ENCODE results near the gene EVA1A. TPM values are rescaled to one million over a fixed set of nuclear protein-coding genes. Genes with fewer than 3 reads are reported as not detected.

EVA1A gene
- total RNA-seq, 2 experiments from 2014 or later, result not detected

DNA sequence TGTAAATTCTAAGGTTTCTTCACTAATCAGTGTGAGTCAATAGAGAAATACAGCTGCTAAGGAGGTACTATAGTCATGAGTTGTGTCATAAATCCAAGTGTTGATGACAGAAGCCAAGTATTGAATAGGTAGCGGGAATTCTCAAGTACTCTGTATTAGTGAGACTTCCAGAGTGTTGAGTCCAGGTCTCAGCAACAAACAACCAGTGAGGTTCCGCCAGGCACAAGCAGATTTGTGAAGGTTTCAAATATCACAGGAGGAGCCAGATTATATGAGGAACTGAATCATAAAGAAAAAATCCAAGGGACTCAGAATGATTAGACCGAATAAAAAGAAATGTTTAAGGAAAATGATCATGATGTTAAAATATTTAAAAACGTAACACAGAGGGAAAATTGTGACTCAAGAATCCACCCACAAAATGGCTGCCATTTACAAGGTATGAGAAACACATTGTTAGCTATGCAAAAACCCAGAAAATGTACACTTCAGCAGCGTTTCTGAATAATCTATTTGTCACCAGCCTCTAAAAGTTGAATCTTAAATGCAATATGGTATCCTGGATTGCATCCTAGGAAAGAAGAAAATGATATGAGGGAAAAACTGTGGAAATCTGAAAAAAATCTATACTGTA lies 27.3 kb upstream of the EVA1A start:
- no TSS peak for BruUV-seq (replicated peaks)
- Histone ChIP-seq H2AFZ (ENCODE audit: low read length) (no peak overlapping the region), H3K79me2 (ENCODE audit: insufficient read depth, low read depth, low read length) (no peaks in the 10 kb centered on the region), H3K4me2 (ENCODE audit: low read length) (no peak overlapping the region), H3K27ac (ENCODE audit: low read depth, low read length, poor library complexity, severe bottlenecking) (no peak overlapping the region), H3K4me3 (ENCODE audit: low read depth, low read length, poor library complexity, severe bottlenecking) (no peak overlapping the region), H3K36me3 (ENCODE audit: insufficient read depth, low read length) (no peaks in the 10 kb centered on the region), H3K9me3 (ENCODE audit: low read length) (no peaks in the 10 kb centered on the region), H4K20me1 (ENCODE audit: insufficient read depth, low read length) (no peaks in the 10 kb centered on the region), H3K4me1 (ENCODE audit: insufficient read depth, low read length, poor library complexity, severe bottlenecking) (no peaks in the 10 kb centered on the region), H3K9me2 (ENCODE audit: insufficient read depth, low read length) (no peaks in the 10 kb centered on the region)
- TF ChIP-seq, protein P1, sequence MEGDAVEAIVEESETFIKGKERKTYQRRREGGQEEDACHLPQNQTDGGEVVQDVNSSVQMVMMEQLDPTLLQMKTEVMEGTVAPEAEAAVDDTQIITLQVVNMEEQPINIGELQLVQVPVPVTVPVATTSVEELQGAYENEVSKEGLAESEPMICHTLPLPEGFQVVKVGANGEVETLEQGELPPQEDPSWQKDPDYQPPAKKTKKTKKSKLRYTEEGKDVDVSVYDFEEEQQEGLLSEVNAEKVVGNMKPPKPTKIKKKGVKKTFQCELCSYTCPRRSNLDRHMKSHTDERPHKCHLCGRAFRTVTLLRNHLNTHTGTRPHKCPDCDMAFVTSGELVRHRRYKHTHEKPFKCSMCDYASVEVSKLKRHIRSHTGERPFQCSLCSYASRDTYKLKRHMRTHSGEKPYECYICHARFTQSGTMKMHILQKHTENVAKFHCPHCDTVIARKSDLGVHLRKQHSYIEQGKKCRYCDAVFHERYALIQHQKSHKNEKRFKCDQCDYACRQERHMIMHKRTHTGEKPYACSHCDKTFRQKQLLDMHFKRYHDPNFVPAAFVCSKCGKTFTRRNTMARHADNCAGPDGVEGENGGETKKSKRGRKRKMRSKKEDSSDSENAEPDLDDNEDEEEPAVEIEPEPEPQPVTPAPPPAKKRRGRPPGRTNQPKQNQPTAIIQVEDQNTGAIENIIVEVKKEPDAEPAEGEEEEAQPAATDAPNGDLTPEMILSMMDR (conservative IDR thresholded peaks at IDR 0.05; ENCODE audit: low read length), result no peak
- no peak for TF ChIP-seq EZH2phosphoT487 (IDR thresholded peaks at IDR 0.05; ENCODE audit: borderline replicate concordance, low read depth, low read length)
- ChIA-PET CTCF (ENCODE audit: unreplicated experiment) (no interaction called here), POLR2A (no interaction called here)
- intact Hi-C loops (cut with micrococcal nuclease; ENCODE audit: unreplicated experiment), result no loop called here
- no peak for DNase-seq (ENCODE audit: low spot score)

DNA sequence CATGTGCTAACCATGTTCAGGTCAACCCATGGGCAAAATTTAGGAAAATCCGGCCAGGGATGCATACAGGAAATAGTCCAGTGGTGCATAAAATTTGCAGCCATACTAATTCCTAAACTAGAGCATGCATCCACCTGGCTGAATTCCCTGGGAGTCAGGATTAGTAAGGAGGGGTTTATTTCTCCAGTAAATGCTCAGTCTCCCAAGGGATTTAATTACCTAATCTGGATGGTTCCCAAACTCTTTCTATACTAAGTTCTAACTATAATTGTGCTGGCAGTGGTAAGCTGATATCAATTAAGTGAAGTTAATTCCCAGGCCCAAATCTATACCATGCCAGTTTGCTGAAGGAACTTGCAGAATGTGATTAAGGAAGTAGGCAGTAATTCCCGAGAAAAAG lies 26.2 kb upstream of the EVA1A start:
- ChIA-PET CTCF (ENCODE audit: unreplicated experiment) (no interaction called here), POLR2A (no interaction called here)
- Histone ChIP-seq H4K20me1 (ENCODE audit: insufficient read depth, low read length) (no peaks in the 10 kb centered on the region), H3K4me2 (ENCODE audit: low read length) (no peak overlapping the region), H3K27ac (ENCODE audit: low read depth, low read length, poor library complexity, severe bottlenecking) (no peak overlapping the region), H3K9me3 (ENCODE audit: low read length) (no peaks in the 10 kb centered on the region), H3K4me1 (ENCODE audit: insufficient read depth, low read length, poor library complexity, severe bottlenecking) (no peaks in the 10 kb centered on the region), H3K79me2 (ENCODE audit: insufficient read depth, low read depth, low read length) (no peaks in the 10 kb centered on the region), H2AFZ (ENCODE audit: low read length) (no peak overlapping the region), H3K4me3 (ENCODE audit: low read depth, low read length, poor library complexity, severe bottlenecking) (no peak overlapping the region), H3K36me3 (ENCODE audit: insufficient read depth, low read length) (no peaks in the 10 kb centered on the region), H3K9me2 (ENCODE audit: insufficient read depth, low read length) (no peaks in the 10 kb centered on the region)
- no TSS peak for BruUV-seq (replicated peaks)
- intact Hi-C loops (cut with micrococcal nuclease; ENCODE audit: unreplicated experiment), result no loop called here
- no peak for DNase-seq (ENCODE audit: low spot score)
- no peak for TF ChIP-seq EZH2phosphoT487 (IDR thresholded peaks at IDR 0.05; ENCODE audit: borderline replicate concordance, low read depth, low read length)
- TF ChIP-seq, protein P1 (conservative IDR thresholded peaks at IDR 0.05; ENCODE audit: low read length), result no peak

DNA sequence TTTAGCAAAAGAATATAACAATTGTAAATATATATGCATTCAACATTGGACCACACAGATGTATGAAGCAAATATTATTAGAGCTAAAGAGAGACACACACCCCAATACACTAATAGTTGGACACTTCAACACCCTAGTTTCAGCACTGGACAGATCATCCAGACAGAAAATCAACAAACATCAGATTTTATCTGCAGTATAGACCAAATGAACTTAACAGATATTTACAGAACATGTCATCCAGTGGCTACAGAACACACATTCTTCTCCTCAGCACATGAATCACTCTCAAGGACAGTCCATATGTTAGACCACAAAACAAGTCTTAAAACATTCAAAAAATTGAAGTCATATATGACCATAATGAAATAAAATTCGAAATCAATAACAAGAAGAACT lies 22.1 kb upstream of the EVA1A start:
- Histone ChIP-seq H3K27ac (ENCODE audit: low read depth, low read length, poor library complexity, severe bottlenecking) (no peak overlapping the region), H3K79me2 (ENCODE audit: insufficient read depth, low read depth, low read length) (no peaks in the 10 kb centered on the region), H3K36me3 (ENCODE audit: insufficient read depth, low read length) (no peaks in the 10 kb centered on the region), H3K9me3 (ENCODE audit: low read length) (no peaks in the 10 kb centered on the region), H3K4me1 (ENCODE audit: insufficient read depth, low read length, poor library complexity, severe bottlenecking) (no peaks in the 10 kb centered on the region), H3K4me3 (ENCODE audit: low read depth, low read length, poor library complexity, severe bottlenecking) (no peak overlapping the region), H3K4me2 (ENCODE audit: low read length) (no peak overlapping the region), H3K9me2 (ENCODE audit: insufficient read depth, low read length) (no peaks in the 10 kb centered on the region), H2AFZ (ENCODE audit: low read length) (no peak overlapping the region), H4K20me1 (ENCODE audit: insufficient read depth, low read length) (no peaks in the 10 kb centered on the region)
- no peak for TF ChIP-seq EZH2phosphoT487 (IDR thresholded peaks at IDR 0.05; ENCODE audit: borderline replicate concordance, low read depth, low read length)
- TF ChIP-seq, protein P1 (conservative IDR thresholded peaks at IDR 0.05; ENCODE audit: low read length), result no peak
- ChIA-PET POLR2A (interaction anchor here (0.6 kb wide), 1 partner anchor 1191 kb away, joined by 3 read pairs; no protein-coding TSS in a partner anchor), CTCF (ENCODE audit: unreplicated experiment) (no interaction called here)
- BruUV-seq (replicated peaks), result no TSS peak
- DNase-seq (ENCODE audit: low spot score), result no peak
- intact Hi-C loops (cut with micrococcal nuclease; ENCODE audit: unreplicated experiment), result no loop called here
